Measurements from ENCODE around the gene PNMA6F.
"Not testable (repeated sequence)": the region's sequence is repeated elsewhere in the genome, so short reads cannot be mapped to it uniquely, and the experiment has no call there.

The PNMA6F gene

DNA sequence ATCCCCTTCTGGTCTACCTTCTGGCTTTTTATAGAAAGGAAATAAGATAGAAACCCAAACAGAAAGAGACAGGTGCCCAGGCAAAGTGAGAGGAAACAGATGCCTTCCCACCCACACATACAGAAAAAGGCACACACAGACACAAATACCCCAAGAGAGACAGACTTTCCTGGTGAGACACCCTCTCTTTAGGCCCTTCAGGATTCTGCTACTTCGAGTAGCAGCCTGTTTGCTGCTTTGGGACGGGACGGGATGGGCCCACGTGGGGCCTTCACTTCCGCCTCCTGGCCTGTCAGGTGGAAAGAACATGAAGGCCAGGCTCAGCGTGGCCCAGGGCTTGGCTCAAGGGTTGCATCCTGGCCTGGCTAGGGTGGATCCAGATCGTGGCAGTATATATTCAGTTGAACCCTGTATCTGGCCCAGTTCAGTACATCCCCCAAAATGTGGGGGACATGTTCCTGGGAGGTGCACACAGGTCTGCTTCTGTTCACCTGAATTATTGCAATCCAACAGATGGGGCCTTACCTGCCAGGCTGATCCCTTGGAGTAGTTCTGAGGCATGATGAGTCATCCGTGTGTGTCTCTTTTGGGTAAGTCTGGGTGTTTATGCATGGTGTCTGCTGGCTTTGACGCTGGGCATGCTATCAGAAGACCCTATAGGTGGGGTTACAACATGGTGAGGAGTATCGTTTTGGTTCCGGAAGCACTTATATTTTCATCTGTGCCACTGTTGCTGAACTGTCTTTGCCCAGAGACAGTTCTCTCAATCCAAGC, 14.7 kb upstream of the PNMA6F start:
- in situ Hi-C loops (cut with HindIII; ENCODE audit: low sequenced_read_pairs): loop anchor here (5.0 kb wide), 1 partner anchor 61 kb away; no protein-coding TSS in a partner anchor

DNA sequence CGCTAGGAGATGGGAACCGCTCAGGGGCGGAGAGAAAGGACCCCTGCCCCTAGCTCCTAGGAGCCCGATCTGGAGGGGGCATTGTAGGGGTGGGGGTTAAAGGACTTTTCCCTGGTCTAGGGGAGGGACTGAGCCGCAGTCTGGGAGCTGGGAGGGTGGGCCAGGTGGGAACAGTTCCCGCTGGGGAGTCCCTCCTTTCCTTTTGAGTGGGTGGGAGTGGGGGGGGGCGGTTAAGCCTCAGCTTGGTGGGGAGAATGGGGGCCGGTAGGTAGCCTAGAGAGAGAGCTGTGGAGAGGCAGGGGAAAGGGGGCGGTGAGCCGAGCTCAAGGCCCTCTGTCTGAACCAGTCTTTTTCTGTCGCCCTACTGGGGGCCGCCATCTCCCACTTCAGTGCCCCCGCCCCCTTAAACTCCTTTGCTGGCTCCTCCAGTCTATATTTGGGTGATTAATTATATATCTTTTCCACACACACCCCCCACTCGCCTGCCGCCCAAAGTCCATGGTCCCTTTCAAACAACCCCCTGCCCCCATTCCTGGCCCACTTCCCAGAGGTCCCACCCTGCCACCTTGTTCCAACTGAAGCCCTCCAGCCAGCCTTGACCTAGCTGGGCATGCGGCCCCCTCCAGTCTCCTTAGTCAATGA, 13.2 kb upstream of the PNMA6F start:
- in situ Hi-C loops (cut with HindIII; ENCODE audit: low sequenced_read_pairs): loop anchor here (5.0 kb wide), 1 partner anchor 63 kb away; no protein-coding TSS in a partner anchor

- in situ Hi-C loops (cut with HindIII; ENCODE audit: low sequenced_read_pairs): no loop called here
Measured at GRCh38 chrX:153333821-153334653, 12.5 kb upstream of the PNMA6F start, which contains the start of gene ZNF275. Gene ZNF275 (plus strand): TSS chrX:153334153. CDS start chrX:153336680, 2,527 bp downstream.

DNA sequence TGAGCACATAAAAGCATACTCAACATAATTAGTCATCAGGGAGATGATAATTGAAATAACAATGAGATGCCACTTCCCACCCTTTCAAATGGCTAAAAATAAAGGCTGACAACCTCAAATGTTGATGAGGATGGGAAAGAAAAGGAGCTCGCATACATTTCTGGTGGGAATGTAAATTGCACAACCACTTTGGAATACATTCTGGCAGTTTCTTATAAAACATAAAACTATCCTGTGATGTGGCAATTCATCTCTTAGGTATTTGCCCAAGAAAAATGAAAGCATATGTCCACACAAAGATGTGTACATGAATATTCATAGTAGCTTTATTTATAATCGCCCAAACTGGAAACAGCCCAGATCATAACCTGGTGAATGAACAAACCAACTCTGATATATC, 11.7 kb upstream of the PNMA6F start:
- in situ Hi-C loops (cut with HindIII; ENCODE audit: low sequenced_read_pairs): no loop called here

DNA sequence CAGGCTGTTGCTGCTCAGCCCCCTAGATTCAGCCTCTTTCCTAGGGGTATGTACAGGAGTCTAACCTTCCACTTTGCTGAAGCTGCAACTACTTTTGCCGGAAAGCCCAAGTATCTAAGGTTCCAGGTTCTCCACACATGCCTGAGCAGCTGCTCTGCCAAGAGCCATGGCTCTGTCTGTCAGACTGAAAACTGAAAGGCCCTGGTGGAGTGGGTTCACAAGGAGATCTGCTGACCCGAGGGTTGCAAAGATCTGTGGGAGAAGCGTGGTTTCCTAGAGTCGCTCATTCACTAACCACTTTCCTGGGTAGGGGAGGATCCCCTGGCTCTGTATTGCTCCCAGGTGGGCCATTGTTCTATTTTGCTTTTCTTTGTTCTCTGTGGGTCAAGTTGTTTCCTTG, 6.0 kb upstream of the PNMA6F start:
- in situ Hi-C loops (cut with HindIII; ENCODE audit: low sequenced_read_pairs): no loop called here

- in situ Hi-C loops (cut with HindIII; ENCODE audit: low sequenced_read_pairs): no loop called here
Measured at GRCh38 chrX:153320555-153321184, 897 bp downstream of the PNMA6F start.

GRCh38 chrX:153320047-153320443, 1.5 kb downstream of the PNMA6F start:
- in situ Hi-C loops (cut with HindIII; ENCODE audit: low sequenced_read_pairs): not testable (repeated sequence)

- in situ Hi-C loops (cut with HindIII; ENCODE audit: low sequenced_read_pairs): no loop called here
Measured at GRCh38 chrX:153319295-153320046, 2.1 kb downstream of the PNMA6F start.

DNA sequence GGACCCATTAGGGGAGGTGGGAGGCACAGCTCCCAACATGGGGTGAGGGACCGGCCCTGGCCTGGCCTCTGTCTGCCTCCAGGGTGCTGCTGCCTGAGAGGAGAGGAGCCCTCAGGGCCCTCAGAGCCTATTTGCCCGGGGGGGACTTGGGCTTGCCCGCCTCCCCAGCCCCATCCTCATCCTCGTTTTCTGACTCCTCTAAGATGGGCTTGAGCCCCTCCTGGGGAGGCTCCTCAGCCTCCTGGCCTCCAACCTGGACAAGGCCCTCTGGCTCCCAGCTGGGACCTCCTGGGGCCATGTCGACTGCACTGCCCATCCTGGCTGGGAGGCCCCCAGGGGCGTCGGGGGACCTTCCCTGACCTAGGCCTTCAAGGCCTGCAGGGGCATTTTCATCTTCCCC, 2.8 kb downstream of the PNMA6F start:
- in situ Hi-C loops (cut with HindIII; ENCODE audit: low sequenced_read_pairs): no loop called here

GRCh38 chrX:153317996-153318722, 3.4 kb downstream of the PNMA6F start:
- in situ Hi-C loops (cut with HindIII; ENCODE audit: low sequenced_read_pairs): no loop called here

DNA sequence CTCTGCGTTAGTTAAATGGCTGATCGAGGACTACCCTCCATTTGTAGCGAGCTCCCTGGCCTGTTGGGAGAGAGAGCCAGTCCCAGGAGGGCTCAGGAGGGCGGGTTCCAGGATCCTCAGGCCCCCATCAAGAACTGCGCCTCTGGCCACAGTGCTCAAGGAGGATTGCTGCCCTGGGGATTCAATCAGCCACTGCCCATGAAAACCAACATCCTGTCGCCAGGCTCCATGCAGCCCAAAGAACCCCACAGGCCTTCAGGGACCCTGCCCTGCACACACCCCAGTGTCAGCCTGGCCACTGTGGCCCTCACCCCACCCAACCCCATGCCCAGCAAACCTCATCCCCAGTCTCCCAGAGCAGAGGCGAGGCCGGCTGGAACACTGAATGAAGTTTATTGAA, 4.3 kb downstream of the PNMA6F start:
- in situ Hi-C loops (cut with HindIII; ENCODE audit: low sequenced_read_pairs): no loop called here

GRCh38 chrX:153312842-153313241, 8.7 kb downstream of the PNMA6F start:
- in situ Hi-C loops (cut with HindIII; ENCODE audit: low sequenced_read_pairs): no loop called here

DNA sequence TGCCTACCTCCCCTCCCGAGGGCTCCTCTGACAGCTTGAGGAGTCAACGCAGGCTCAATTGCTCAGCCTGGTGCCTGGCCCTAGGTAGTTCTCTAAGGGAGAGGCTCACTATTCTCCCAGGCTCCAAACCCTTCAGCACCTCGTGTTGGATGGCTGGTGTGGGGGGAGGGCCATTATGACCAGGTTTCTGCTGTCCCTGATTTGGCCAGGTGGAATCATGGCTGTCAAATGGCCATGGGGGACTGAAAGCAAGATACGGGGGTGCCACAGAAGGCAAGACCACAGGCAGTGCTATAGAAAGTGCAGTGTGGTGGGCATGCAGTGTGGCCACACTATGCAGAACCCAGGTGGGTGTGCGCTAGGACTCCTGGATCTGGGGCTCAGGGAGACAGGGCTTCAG, 9.5 kb downstream of the PNMA6F start:
- in situ Hi-C loops (cut with HindIII; ENCODE audit: low sequenced_read_pairs): no loop called here

- in situ Hi-C loops (cut with HindIII; ENCODE audit: low sequenced_read_pairs): no loop called here
Measured at GRCh38 chrX:153310901-153311300, 10.7 kb downstream of the PNMA6F start.

GRCh38 chrX:153307276-153308178, 14.0 kb downstream of the PNMA6F start:
- in situ Hi-C loops (cut with HindIII; ENCODE audit: low sequenced_read_pairs): no loop called here

DNA sequence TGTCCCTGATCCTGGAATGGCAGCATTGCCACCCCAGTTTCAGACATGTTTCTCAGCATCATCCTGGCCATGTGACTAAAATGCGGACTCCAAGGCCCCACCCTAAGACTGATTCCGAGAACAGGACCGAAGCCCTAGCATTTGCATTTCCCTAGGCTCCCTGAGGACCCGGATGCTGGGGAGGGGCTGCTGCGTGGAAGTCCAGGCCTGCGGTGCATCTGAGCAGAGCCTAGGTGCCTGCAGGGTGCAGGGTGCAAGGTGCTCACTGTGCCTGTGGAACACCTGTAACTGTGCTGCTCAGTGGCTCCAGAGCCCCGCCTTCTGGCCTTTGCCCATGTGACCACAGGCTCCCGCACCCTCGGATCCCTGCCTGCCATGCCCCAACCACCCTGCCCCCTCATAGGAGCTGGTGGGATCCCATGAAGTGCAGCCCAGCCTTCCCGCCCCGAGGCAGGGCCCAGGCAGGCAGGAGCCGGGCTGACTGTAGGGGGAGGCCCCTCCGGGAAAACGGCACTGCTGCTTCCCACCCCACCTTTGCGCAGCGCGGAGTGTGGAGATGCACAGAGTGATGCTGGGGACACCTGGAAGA, 14.9 kb downstream of the PNMA6F start:
- in situ Hi-C loops (cut with HindIII; ENCODE audit: low sequenced_read_pairs): no loop called here

GRCh38 chrX:153305972-153306371, 15.6 kb downstream of the PNMA6F start:
- in situ Hi-C loops (cut with HindIII; ENCODE audit: low sequenced_read_pairs): no loop called here

All from endothelial cell of hepatic sinusoid (primary cell).